Naive thymus-derived CD4-positive, alpha-beta T cell (primary cell): Measurements from ENCODE around the gene SPINK4. TPM values are rescaled to one million over a fixed set of nuclear protein-coding genes. Genes with fewer than 3 reads are reported as not detected.

Experiments
- ATAC-seq: fragments of 150-1000 bp; cut with Tn5 transposase; 2 replicates; pipeline ENCODE4 v1.10.0; 2021; ENCODE audit warnings: mild to moderate bottlenecking, moderate library complexity
- CTCF ChIA-PET: fragments of 350-600 bp; sonication (Branson Sonifier 250); formaldehyde crosslinking; loops from one replicate; lab custom pipeline; 2021; ENCODE audit warnings: antibody characterized with exemption; lab: Charles Lee
- POLR2A ChIA-PET: fragments of 350-600 bp; sonication (Branson Sonifier 250); formaldehyde crosslinking; loops from one replicate; lab custom pipeline; 2021; ENCODE audit warnings: antibody characterized with exemption, inconsistent platforms; lab: Charles Lee
- DNase-seq, 9 donors: peaks; one replicate each; pipeline versions ENCODE4 v3.0.0 to v3.0.0-alpha.2; 2020 to 2022; ENCODE audit warnings: mixed read lengths in 1 of 9
- H3K27ac ChIP-seq: one replicate; pipeline ENCODE4 v1.7.0; 2013; ENCODE audit warnings: mild to moderate bottlenecking, low read depth, low read length, moderate library complexity
- H3K27me3 ChIP-seq, 2 donors: one replicate each; pipeline ENCODE4 v1.7.0; 2013; ENCODE audit warnings: low read length in 2 of 2, mild to moderate bottlenecking in 2 of 2, moderate library complexity in 2 of 2; ENCODE audit not compliant: control insufficient read depth in 2 of 2, insufficient read depth in 2 of 2
- H3K36me3 ChIP-seq, 3 experiments: 1 replicate in 2 of 3; 2 replicates in 1 of 3; pipeline ENCODE4 v1.7.0; 2013; ENCODE audit warnings: low read length in 3 of 3, mild to moderate bottlenecking in 3 of 3, moderate library complexity in 1 of 3; ENCODE audit not compliant: insufficient read depth in 3 of 3, control insufficient read depth in 2 of 3
- H3K4me1 ChIP-seq, 2 donors: one replicate each; pipeline ENCODE4 v1.7.0; 2013; ENCODE audit warnings: low read length in 2 of 2, mild to moderate bottlenecking in 2 of 2, moderate library complexity in 1 of 2; ENCODE audit not compliant: control insufficient read depth in 2 of 2, insufficient read depth in 2 of 2
- H3K4me3 ChIP-seq: 2 replicates; pipeline ENCODE4 v1.7.0; 2013; ENCODE audit warnings: mild to moderate bottlenecking, low read length
- H3K9me3 ChIP-seq, 3 experiments: 1 replicate in 2 of 3; 2 replicates in 1 of 3; pipeline ENCODE4 v1.7.0; 2013; ENCODE audit warnings: low read length in 3 of 3; ENCODE audit not compliant: control insufficient read depth in 2 of 3
- H3K27ac Mint-ChIP-seq, 9 donors: one replicate each; pipeline ENCODE4 v1.8.0; 2020 to 2022; ENCODE audit warnings: mixed read lengths in 9 of 9, mild to moderate bottlenecking in 8 of 9, moderate library complexity in 5 of 9, inconsistent platforms in 2 of 9
- H3K27me3 Mint-ChIP-seq, 5 donors: one replicate each; pipeline ENCODE4 v1.8.0; 2021 to 2022; ENCODE audit warnings: mixed read lengths in 5 of 5, mild to moderate bottlenecking in 1 of 5
- H3K36me3 Mint-ChIP-seq, 5 donors: one replicate each; pipeline ENCODE4 v1.8.0; 2020 to 2022; ENCODE audit warnings: mixed read lengths in 5 of 5, mild to moderate bottlenecking in 3 of 5, inconsistent platforms in 1 of 5
- H3K4me1 Mint-ChIP-seq, 7 donors: one replicate each; pipeline ENCODE4 v1.8.0; 2020 to 2022; ENCODE audit warnings: mixed read lengths in 7 of 7, mild to moderate bottlenecking in 3 of 7, inconsistent platforms in 1 of 7
- H3K4me3 Mint-ChIP-seq, 10 donors: one replicate each; pipeline ENCODE4 v1.8.0; 2020 to 2022; ENCODE audit warnings: mild to moderate bottlenecking in 10 of 10, mixed read lengths in 10 of 10, moderate library complexity in 6 of 10, inconsistent platforms in 2 of 10
- H3K9me3 Mint-ChIP-seq, 11 donors: one replicate each; pipeline ENCODE4 v1.8.0; 2020 to 2022; ENCODE audit warnings: mixed read lengths in 11 of 11, mild to moderate bottlenecking in 4 of 11, inconsistent platforms in 1 of 11, moderate library complexity in 1 of 11
- intact Hi-C, 2 donors: fragments of 100-400 bp; cut with micrococcal nuclease; formaldehyde crosslinking; loops; one replicate each; pipeline ENCODE4 v1.15.1; 2023
- polyA plus RNA-seq, 2 donors: library from polyadenylated mRNA; unstranded; fragments of 300-500 nt; fragmentation: Illumina TruSeq; gene quantifications; one replicate each; pipeline ENCODE4 v1.2.3, GENCODE V29; 2021
- total RNA-seq, 6 experiments: library from RNA in 5 of 6; stranded (reverse) in 5 of 6; gene quantifications; 1 replicate in 5 of 6; 2 replicates in 1 of 6; pipeline ENCODE4 v1.2.3 and lab custom pipeline; 2021 to 2026

The SPINK4 gene
- total and polyA plus RNA-seq, 7 experiments from 2014 or later: not detected

DNA sequence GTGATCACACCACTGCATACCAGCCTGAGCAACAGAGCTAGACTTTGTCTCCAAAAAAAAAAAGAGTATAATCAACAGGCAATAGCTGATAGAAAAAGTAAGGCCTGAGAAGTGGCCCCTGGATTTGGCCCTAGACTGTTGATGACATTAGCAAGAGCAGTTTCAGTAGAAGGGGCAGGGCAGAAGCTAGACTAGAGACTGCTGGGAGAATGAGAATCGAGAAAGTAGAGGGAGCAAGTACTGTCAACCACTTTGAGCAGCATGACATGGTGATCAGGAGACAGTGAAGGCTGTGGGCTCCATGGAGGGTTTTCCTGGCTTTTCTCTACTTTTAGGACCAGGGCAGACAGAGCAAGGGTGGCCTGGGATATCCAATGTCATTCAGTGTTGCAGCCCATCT lies 37.9 kb upstream of the SPINK4 start:
- no peak for DNase-seq
- no peaks in the 10 kb centered on the region for H3K27me3 ChIP-seq
- H3K36me3 ChIP-seq: no peaks in the 10 kb centered on the region
- no peak for ATAC-seq
- H3K27ac ChIP-seq: no peak overlapping the region
- peak overlapping the region in 1 of 10 donors; percentile 0 for H3K4me3 Mint-ChIP-seq
- no peaks in the 10 kb centered on the region for H3K9me3 Mint-ChIP-seq
- H3K4me1 Mint-ChIP-seq: peaks cover 0 to 24% (median 4%) of the 10 kb centered on the region in 7 donors
- intact Hi-C loops: loop anchor here in 1 of 2 donors (2.0 kb wide), 1 partner anchor 23 kb away; no protein-coding TSS in a partner anchor
- peaks cover 0 to 22% (median 0%) of the 10 kb centered on the region in 5 donors for H3K27me3 Mint-ChIP-seq
- peaks cover 0 to 4% of the 10 kb centered on the region in 2 donors for H3K4me1 ChIP-seq
- H3K4me3 ChIP-seq: no peak overlapping the region
- H3K9me3 ChIP-seq: no peaks in the 10 kb centered on the region
- no peaks in the 10 kb centered on the region for H3K36me3 Mint-ChIP-seq
- peak overlapping the region in 2 of 9 donors; percentile 4 to 33 for H3K27ac Mint-ChIP-seq
- POLR2A ChIA-PET: no interaction called here
- CTCF ChIA-PET: interaction anchor here (0.5 to 0.6 kb wide), 2 partner anchors 11 to 173 kb away, joined by 4 to 5 read pairs; no protein-coding TSS in a partner anchor

DNA sequence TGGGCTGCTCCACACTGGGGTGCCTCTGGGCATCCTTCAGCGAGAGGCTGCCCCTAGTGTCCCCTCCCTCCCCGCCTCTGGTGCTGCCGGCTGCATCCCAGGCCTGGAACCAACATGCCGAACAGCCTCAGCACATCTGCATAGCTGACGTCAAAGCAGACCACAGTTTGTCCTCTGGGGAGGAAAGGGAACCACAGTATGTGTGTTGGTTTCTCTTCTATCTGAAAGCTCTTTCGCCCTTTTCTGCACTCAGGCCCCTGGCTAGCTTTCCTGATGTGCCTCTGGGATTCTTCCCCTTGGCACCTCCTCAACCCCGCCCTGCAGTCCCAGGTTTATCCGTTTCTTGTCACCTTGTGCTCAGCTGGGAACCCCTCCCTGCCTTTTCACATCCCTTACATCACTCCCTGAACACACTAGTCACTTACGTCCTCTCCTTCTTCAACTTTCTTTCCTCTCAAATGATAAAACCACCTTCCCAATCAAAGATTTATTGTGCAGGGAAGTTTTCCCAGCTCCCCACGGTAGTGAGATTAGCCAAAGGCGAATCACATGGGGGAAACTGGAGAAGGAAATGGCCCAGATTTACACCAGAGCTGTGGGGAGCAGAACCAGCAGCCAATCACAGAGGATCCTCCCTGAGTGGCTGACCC lies 37.3 kb upstream of the SPINK4 start:
- H3K4me1 ChIP-seq: peaks cover 0 to 4% of the 10 kb centered on the region in 2 donors
- DNase-seq: peak in 1 of 9 donors; percentile 37
- Mint-ChIP-seq H3K4me1 (peaks cover 0 to 24% (median 4%) of the 10 kb centered on the region in 7 donors), H3K27ac (peak overlapping the region in 3 of 9 donors; percentile 22 to 60 (median 57)), H3K9me3 (no peaks in the 10 kb centered on the region), H3K4me3 (peak overlapping the region in 1 of 10 donors; percentile 73), H3K27me3 (peaks cover 0 to 22% (median 0%) of the 10 kb centered on the region in 5 donors), H3K36me3 (no peaks in the 10 kb centered on the region)
- no peak overlapping the region for H3K4me3 ChIP-seq
- intact Hi-C loops: loop anchor here in 1 of 2 donors (2.0 kb wide), 1 partner anchor 22 kb away; no protein-coding TSS in a partner anchor
- POLR2A ChIA-PET: no interaction called here
- CTCF ChIA-PET: interaction anchor here (0.5 to 0.6 kb wide), 2 partner anchors 11 to 172 kb away, joined by 4 to 5 read pairs; no protein-coding TSS in a partner anchor
- H3K36me3 ChIP-seq: no peaks in the 10 kb centered on the region
- H3K27ac ChIP-seq: no peak overlapping the region
- H3K27me3 ChIP-seq: no peaks in the 10 kb centered on the region
- no peaks in the 10 kb centered on the region for H3K9me3 ChIP-seq
- peak; percentile 89 for ATAC-seq

DNA sequence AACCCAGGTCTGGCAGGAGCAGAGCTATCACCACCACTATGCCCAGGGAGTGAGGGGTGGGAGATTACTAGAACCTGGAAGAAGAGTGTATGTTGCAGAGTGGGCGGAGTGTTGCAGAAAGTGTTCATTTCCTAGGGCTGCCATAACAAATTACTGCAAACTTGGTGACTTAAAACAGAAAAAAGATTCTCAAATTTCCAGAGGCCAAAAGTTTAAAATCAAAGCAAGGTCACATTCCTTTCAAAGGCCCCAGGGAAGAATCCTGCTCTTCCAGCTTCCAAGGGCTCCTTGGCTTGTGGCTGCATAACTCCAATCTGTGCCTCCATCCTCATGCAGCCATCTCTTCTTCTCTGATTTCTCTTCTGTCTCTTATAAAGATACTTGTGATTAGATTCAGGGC lies 30.6 kb upstream of the SPINK4 start:
- POLR2A ChIA-PET: no interaction called here
- H3K4me3 Mint-ChIP-seq: no peak overlapping the region
- Histone ChIP-seq H3K9me3 (no peaks in the 10 kb centered on the region), H3K4me3 (no peak overlapping the region), H3K27me3 (no peaks in the 10 kb centered on the region), H3K36me3 (no peaks in the 10 kb centered on the region), H3K27ac (no peak overlapping the region), H3K4me1 (no peaks in the 10 kb centered on the region)
- peak overlapping the region in 2 of 9 donors; percentile 7 to 69 for H3K27ac Mint-ChIP-seq
- CTCF ChIA-PET: no interaction called here
- H3K36me3 Mint-ChIP-seq: no peaks in the 10 kb centered on the region
- DNase-seq (no peak), ATAC-seq (no peak)
- H3K4me1 Mint-ChIP-seq: no peaks in the 10 kb centered on the region
- H3K9me3 Mint-ChIP-seq: no peaks in the 10 kb centered on the region
- peaks cover 0 to 11% (median 0%) of the 10 kb centered on the region in 5 donors for H3K27me3 Mint-ChIP-seq
- intact Hi-C loops: no loop called here

DNA sequence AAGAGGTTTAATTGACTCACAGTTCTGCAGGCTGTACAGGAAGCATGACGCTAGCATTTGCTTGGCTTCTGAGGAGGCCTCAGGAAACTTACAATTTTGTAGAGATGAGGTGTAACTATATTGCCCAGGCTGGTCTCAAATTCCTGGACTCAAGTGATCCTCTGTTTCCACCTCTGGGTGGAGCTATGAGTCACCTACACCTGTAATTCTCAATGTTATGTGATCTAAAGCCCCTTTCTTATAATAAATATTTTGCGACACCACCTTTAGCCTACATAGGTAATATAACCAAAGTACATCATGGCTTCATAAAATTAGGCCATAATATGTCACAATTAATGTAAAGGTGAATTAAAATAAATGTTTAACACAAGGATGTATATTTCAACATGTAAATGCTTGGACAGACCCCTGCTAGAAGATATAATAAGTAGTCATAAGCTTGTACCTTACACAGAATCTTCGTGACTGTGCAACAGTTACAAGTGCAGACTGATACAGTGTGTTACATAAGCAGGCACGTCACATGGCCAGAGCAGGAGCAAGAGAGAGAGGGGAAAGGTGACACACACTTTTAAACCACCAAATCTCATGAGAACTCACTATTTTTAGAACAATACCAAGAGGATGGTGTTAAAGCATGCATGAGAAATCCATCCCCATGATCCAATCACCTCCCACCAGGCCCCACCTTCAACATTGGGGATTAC lies 29.8 kb upstream of the SPINK4 start:
- no peaks in the 10 kb centered on the region for H3K4me1 ChIP-seq
- H3K27me3 ChIP-seq: no peaks in the 10 kb centered on the region
- intact Hi-C loops: no loop called here
- H3K36me3 ChIP-seq: no peaks in the 10 kb centered on the region
- peak overlapping the region in 2 of 9 donors; percentile 36 to 79 for H3K27ac Mint-ChIP-seq
- H3K4me3 Mint-ChIP-seq: no peak overlapping the region
- no peaks in the 10 kb centered on the region for H3K9me3 ChIP-seq
- ATAC-seq (no peak), DNase-seq (no peak)
- ChIA-PET POLR2A (no interaction called here), CTCF (no interaction called here)
- H3K36me3 Mint-ChIP-seq: no peaks in the 10 kb centered on the region
- no peaks in the 10 kb centered on the region for H3K4me1 Mint-ChIP-seq
- no peaks in the 10 kb centered on the region for H3K9me3 Mint-ChIP-seq
- H3K4me3 ChIP-seq: no peak overlapping the region
- H3K27me3 Mint-ChIP-seq: peaks cover 0 to 13% (median 0%) of the 10 kb centered on the region in 5 donors
- H3K27ac ChIP-seq: no peak overlapping the region

DNA sequence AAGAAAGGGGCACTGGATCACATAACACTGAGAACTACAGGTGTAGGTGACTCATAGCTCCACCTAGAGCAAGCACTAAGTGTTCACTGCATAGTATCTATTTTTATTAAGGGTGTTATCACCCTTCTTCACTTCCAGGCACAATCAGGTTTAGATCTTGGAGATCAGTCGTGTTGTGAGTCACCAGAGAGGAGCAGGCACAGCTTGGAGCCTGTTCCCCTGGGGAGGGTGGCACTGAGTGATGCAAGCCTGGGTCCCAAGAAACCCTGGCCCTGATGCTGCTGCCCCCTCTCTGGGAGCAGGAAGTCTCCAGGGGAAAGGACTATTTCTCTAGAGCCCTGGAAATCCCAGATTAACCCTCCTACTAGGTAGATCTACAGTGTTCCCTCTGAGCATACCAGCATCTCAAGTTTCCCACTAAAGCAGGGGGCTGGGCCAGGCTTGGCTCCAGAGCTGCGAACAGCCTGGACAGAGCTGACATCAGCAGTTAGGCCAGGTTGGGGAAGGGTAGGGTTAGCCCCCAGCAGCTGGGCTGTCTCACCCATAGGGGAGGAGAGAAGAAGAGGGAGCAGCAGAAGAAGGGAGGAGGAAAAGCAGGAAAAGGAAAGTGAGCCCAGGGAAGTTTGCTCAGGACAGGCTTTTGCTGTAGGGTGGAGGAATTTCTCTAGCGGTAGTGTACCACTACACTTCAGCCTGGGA lies 28.1 kb upstream of the SPINK4 start:
- Mint-ChIP-seq H3K4me1 (no peaks in the 10 kb centered on the region), H3K4me3 (no peak overlapping the region), H3K27me3 (peaks cover 0 to 21% (median 0%) of the 10 kb centered on the region in 5 donors), H3K27ac (no peak overlapping the region), H3K36me3 (no peaks in the 10 kb centered on the region), H3K9me3 (no peaks in the 10 kb centered on the region)
- CTCF ChIA-PET: no interaction called here
- POLR2A ChIA-PET: interaction anchor here (0.7 kb wide), 1 partner anchor 47 kb away, joined by 3 read pairs; no protein-coding TSS in a partner anchor
- Histone ChIP-seq H3K4me1 (no peaks in the 10 kb centered on the region), H3K27ac (no peak overlapping the region), H3K36me3 (no peaks in the 10 kb centered on the region), H3K27me3 (no peaks in the 10 kb centered on the region), H3K9me3 (no peaks in the 10 kb centered on the region), H3K4me3 (no peak overlapping the region)
- DNase-seq (no peak), ATAC-seq (no peak)
- intact Hi-C loops: no loop called here

DNA sequence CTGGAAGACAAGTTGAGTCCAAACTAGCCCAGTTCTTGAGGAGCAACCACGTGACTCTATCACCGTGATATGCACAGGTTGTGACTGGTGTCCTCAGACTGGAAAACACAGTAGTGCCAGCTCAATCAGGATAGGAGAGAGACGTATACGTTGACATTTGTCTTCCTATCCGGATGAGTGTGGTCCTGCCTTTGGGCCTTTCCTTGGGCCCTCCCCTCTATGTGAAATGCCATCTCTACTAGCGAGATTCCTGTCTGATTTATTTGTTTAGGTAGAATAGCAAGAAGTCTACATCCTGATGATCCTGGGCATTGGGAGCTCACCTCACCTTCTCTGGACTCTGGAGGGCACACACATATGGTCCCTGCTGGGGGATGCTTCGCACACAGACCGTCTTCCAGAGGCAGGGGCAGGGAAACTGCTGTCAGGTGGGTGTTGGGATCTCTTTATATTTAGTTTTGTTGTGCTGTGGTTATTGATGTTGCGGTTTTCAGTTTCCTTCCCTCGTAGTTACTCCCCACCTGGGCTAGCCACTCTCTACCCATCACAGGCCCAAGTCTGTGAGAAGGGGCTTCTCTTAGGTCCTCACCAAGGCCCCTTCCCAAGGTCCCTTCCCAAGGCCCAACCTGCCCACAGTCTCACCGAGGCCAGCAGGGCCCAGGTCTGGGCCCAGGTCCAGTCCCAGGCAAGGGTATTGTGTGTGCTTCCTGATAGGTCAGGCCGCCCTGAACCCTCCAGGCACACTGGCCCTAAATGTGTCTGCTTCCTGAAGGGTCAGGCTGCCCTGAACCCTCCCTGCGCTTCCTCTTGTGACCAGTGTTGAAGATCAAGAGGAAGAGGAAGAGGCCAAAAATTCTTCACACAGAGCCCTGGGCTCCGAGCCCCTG lies 19.0 kb upstream of the SPINK4 start:
- ChIA-PET CTCF (no interaction called here), POLR2A (no interaction called here)
- H3K9me3 Mint-ChIP-seq: no peaks in the 10 kb centered on the region
- H3K36me3 Mint-ChIP-seq: no peaks in the 10 kb centered on the region
- Histone ChIP-seq H3K4me1 (peaks cover 0 to 2% of the 10 kb centered on the region in 2 donors), H3K9me3 (no peaks in the 10 kb centered on the region), H3K27ac (no peak overlapping the region), H3K4me3 (no peak overlapping the region), H3K27me3 (no peaks in the 10 kb centered on the region), H3K36me3 (no peaks in the 10 kb centered on the region)
- DNase-seq: no peak
- H3K27me3 Mint-ChIP-seq: peaks cover 0 to 27% (median 0%) of the 10 kb centered on the region in 5 donors
- peak overlapping the region in 1 of 9 donors; percentile 81 for H3K27ac Mint-ChIP-seq
- intact Hi-C loops: no loop called here
- H3K4me1 Mint-ChIP-seq: peaks cover 8 to 26% (median 17%) of the 10 kb centered on the region in 7 donors
- peak; percentile 34 for ATAC-seq
- peak overlapping the region in 1 of 10 donors; percentile 26 for H3K4me3 Mint-ChIP-seq
